ENCODE results near the gene ATXN7L2. TPM values are rescaled to one million over a fixed set of nuclear protein-coding genes. Genes with fewer than 3 reads are reported as not detected.

ATXN7L2 gene
- polyA plus RNA-seq, 1 donor from 2014 or later: 16.9 TPM

DNA sequence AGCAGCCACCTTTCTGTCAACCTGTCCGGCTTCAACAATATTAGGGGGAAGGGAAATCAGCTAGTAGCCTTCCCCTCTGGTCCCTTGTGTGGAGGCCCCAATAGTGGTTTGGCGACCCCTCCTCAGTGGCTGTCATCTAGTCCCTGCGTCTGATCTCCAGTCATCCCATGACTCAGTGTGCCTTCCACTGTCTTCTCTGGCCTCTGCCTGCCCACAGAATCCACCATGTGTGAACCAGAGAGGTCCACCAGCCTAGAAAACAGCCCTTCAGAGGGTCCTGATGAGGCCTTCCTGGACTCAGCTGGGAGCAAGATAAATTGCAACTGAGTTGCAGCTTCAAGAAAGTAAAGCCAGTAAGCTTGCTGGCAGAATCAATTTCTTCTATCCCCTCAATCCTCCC lies 3.8 kb upstream of the ATXN7L2 start:
- no peak overlapping the region for H2AFZ ChIP-seq (ENCODE audit: low read depth, low read length)
- H3K9me3 ChIP-seq (ENCODE audit: low read length): no peaks in the 10 kb centered on the region
- H4K20me1 ChIP-seq (ENCODE audit: insufficient read depth): no peaks in the 10 kb centered on the region
- peaks cover 5% of the 10 kb centered on the region for H3K27me3 ChIP-seq (ENCODE audit: insufficient read depth, low read depth, low read length)
- H3K79me2 ChIP-seq (replicated peaks; ENCODE audit: insufficient read depth, low read length): peaks cover 7% of the 10 kb centered on the region
- no peak overlapping the region for H3K9ac ChIP-seq (ENCODE audit: low read length)
- no peak overlapping the region for H3K4me2 ChIP-seq (ENCODE audit: low read length)
- no peak overlapping the region for H3K4me3 ChIP-seq (ENCODE audit: low read length)
- H3K36me3 ChIP-seq (ENCODE audit: insufficient read depth, low read length): no peaks in the 10 kb centered on the region
- TF ChIP-seq, protein P1, sequence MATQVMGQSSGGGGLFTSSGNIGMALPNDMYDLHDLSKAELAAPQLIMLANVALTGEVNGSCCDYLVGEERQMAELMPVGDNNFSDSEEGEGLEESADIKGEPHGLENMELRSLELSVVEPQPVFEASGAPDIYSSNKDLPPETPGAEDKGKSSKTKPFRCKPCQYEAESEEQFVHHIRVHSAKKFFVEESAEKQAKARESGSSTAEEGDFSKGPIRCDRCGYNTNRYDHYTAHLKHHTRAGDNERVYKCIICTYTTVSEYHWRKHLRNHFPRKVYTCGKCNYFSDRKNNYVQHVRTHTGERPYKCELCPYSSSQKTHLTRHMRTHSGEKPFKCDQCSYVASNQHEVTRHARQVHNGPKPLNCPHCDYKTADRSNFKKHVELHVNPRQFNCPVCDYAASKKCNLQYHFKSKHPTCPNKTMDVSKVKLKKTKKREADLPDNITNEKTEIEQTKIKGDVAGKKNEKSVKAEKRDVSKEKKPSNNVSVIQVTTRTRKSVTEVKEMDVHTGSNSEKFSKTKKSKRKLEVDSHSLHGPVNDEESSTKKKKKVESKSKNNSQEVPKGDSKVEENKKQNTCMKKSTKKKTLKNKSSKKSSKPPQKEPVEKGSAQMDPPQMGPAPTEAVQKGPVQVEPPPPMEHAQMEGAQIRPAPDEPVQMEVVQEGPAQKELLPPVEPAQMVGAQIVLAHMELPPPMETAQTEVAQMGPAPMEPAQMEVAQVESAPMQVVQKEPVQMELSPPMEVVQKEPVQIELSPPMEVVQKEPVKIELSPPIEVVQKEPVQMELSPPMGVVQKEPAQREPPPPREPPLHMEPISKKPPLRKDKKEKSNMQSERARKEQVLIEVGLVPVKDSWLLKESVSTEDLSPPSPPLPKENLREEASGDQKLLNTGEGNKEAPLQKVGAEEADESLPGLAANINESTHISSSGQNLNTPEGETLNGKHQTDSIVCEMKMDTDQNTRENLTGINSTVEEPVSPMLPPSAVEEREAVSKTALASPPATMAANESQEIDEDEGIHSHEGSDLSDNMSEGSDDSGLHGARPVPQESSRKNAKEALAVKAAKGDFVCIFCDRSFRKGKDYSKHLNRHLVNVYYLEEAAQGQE (IDR thresholded peaks at IDR 0.05; ENCODE audit: borderline replicate concordance): no peak
- no peak for TF ChIP-seq POLR2AphosphoS5 (IDR thresholded peaks at IDR 0.05)
- no peak for TF ChIP-seq EZH2 (IDR thresholded peaks at IDR 0.05; ENCODE audit: borderline replicate concordance, insufficient read depth, low read length, poor library complexity, severe bottlenecking)
- TF ChIP-seq RAD21 (conservative IDR thresholded peaks at IDR 0.05): no peak
- TF ChIP-seq MXI1 (conservative IDR thresholded peaks at IDR 0.05; ENCODE audit: poor library complexity, severe bottlenecking): no peak
- H3K9me2 ChIP-seq (ENCODE audit: insufficient read depth, low read length): no peaks in the 10 kb centered on the region
- H3F3A ChIP-seq (ENCODE audit: insufficient read depth, low read length, poor library complexity, severe bottlenecking): no peaks in the 10 kb centered on the region
- H3K27ac ChIP-seq (ENCODE audit: low read length): no peak overlapping the region

DNA sequence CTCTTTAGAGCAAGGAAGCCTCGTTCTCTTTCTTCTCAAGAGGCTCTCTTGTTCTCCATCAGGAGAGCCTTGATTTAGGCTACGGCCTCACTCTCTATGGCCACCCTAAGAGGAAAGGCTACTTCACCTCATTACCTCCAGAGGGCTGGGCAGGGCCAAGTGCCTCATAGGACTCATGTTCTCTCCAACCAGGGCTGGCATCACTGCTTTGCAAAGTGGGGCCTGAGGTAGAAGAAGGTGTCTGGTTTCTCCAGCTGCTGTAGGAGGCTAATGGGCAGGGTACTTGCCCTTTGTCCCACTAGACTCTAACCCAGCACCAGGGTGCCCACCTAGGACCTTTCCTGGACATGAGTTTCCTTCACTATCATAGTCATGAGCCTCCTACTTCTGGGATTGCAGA lies 2.1 kb upstream of the ATXN7L2 start:
- no peaks in the 10 kb centered on the region for H3K9me2 ChIP-seq (ENCODE audit: insufficient read depth, low read length)
- no peaks in the 10 kb centered on the region for H3K27me3 ChIP-seq (ENCODE audit: insufficient read depth, low read depth, low read length)
- H4K20me1 ChIP-seq (ENCODE audit: insufficient read depth): no peaks in the 10 kb centered on the region
- no peak overlapping the region for H3K4me2 ChIP-seq (ENCODE audit: low read length)
- no peak overlapping the region for H2AFZ ChIP-seq (ENCODE audit: low read depth, low read length)
- TF ChIP-seq POLR2AphosphoS5 (IDR thresholded peaks at IDR 0.05) (no peak), EZH2 (IDR thresholded peaks at IDR 0.05; ENCODE audit: borderline replicate concordance, insufficient read depth, low read length, poor library complexity, severe bottlenecking) (no peak), TAF1 (IDR thresholded peaks at IDR 0.05; ENCODE audit: low read depth) (no peak), MXI1 (conservative IDR thresholded peaks at IDR 0.05; ENCODE audit: poor library complexity, severe bottlenecking) (no peak), EP300 (conservative IDR thresholded peaks at IDR 0.05; ENCODE audit: poor library complexity, severe bottlenecking) (no peak), SMC3 (conservative IDR thresholded peaks at IDR 0.05; ENCODE audit: poor library complexity) (no peak), RAD21 (conservative IDR thresholded peaks at IDR 0.05) (no peak)
- TF ChIP-seq, protein P1 (IDR thresholded peaks at IDR 0.05; ENCODE audit: borderline replicate concordance): no peak
- TF ChIP-seq, protein P2, sequence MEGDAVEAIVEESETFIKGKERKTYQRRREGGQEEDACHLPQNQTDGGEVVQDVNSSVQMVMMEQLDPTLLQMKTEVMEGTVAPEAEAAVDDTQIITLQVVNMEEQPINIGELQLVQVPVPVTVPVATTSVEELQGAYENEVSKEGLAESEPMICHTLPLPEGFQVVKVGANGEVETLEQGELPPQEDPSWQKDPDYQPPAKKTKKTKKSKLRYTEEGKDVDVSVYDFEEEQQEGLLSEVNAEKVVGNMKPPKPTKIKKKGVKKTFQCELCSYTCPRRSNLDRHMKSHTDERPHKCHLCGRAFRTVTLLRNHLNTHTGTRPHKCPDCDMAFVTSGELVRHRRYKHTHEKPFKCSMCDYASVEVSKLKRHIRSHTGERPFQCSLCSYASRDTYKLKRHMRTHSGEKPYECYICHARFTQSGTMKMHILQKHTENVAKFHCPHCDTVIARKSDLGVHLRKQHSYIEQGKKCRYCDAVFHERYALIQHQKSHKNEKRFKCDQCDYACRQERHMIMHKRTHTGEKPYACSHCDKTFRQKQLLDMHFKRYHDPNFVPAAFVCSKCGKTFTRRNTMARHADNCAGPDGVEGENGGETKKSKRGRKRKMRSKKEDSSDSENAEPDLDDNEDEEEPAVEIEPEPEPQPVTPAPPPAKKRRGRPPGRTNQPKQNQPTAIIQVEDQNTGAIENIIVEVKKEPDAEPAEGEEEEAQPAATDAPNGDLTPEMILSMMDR (IDR thresholded peaks at IDR 0.05; ENCODE audit: poor library complexity, severe bottlenecking): no peak
- H3F3A ChIP-seq (ENCODE audit: insufficient read depth, low read length, poor library complexity, severe bottlenecking): no peaks in the 10 kb centered on the region
- H3K27ac ChIP-seq (ENCODE audit: low read length): no peak overlapping the region
- no peaks in the 10 kb centered on the region for H3K9me3 ChIP-seq (ENCODE audit: low read length)
- no peaks in the 10 kb centered on the region for H3K36me3 ChIP-seq (ENCODE audit: insufficient read depth, low read length)
- no peak overlapping the region for H3K9ac ChIP-seq (ENCODE audit: low read length)
- H3K79me2 ChIP-seq (replicated peaks; ENCODE audit: insufficient read depth, low read length): peaks cover 8% of the 10 kb centered on the region
- H3K4me3 ChIP-seq (ENCODE audit: low read length): no peak overlapping the region
